Heart right ventricle (tissue), 16 donors: ENCODE measurements around the gene INPP4B. TPM values are rescaled to one million over a fixed set of nuclear protein-coding genes. Genes with fewer than 3 reads are reported as not detected.
A peak's percentile ranks its signal among the peaks of the same experiment; 100 is the strongest.

ENCODE experiments used
- ATAC-seq, 8 donors: fragments of 200-7000 bp; cut with Tn5 transposase; one replicate each; pipeline ENCODE4 v1.9.1; 2020; ENCODE audit warnings: mild to moderate bottlenecking in 8 of 8, moderate library complexity in 8 of 8, moderate number of reproducible peaks in 1 of 8
- DNase-seq, 2 donors: peaks; one replicate each; pipeline ENCODE4 v3.0.0-alpha.2; 2020
- H3K27ac ChIP-seq, 10 donors: fragments of 200-600 bp; sonication (generic) in 2 of 10; one replicate each; pipeline versions ENCODE4 v1.5.0 to v1.8.0; 2020 to 2022; ENCODE audit warnings: mild to moderate bottlenecking in 3 of 10
- H3K27me3 ChIP-seq, 7 donors: fragments of 200-600 bp; one replicate each; pipeline ENCODE4 v1.8.0; 2021 to 2022; ENCODE audit warnings: mild to moderate bottlenecking in 2 of 7
- H3K36me3 ChIP-seq, 9 donors: fragments of 200-600 bp; sonication (generic) in 1 of 9; one replicate each; pipeline versions ENCODE4 v1.5.0 to v1.8.0; 2020 to 2022; ENCODE audit warnings: mild to moderate bottlenecking in 2 of 9
- H3K4me1 ChIP-seq, 9 donors: fragments of 200-600 bp; sonication (generic) in 1 of 9; one replicate each; pipeline versions ENCODE4 v1.5.0 to v1.8.0; 2020 to 2022; ENCODE audit warnings: mild to moderate bottlenecking in 4 of 9
- H3K4me3 ChIP-seq, 10 donors: fragments of 200-600 bp; sonication (generic) in 2 of 10; one replicate each; pipeline versions ENCODE4 v1.5.0 to v1.8.0; 2020 to 2022; ENCODE audit warnings: mild to moderate bottlenecking in 7 of 10, moderate library complexity in 2 of 10
- H3K9me3 ChIP-seq, 11 donors: fragments of 200-600 bp in 10 of 11; sonication (generic) in 2 of 11; one replicate each; pipeline versions ENCODE4 v1.5.0 to v1.8.0; 2013 to 2022; ENCODE audit warnings: mild to moderate bottlenecking in 2 of 11, control low read depth in 1 of 11, moderate library complexity in 1 of 11
- CTCF ChIP-seq, 9 donors: fragments of 200-600 bp; sonication (generic) in 2 of 9; IDR thresholded peaks; one replicate each; pipeline versions ENCODE4 v1.5.0 to v1.8.0; 2021 to 2022; ENCODE audit warnings: antibody characterized with exemption in 9 of 9, mild to moderate bottlenecking in 5 of 9, moderate library complexity in 1 of 9
- WGBS, 2 donors: extraction: QIAGEN DNeasy Blood & Tissue Kit; methylation state at CpG; one replicate each; pipeline ENCODE4 v1.1.7; 2013; ENCODE audit warnings: inconsistent platforms in 1 of 2; 5-methylcytosine and 5-hydroxymethylcytosine counted together
- intact Hi-C, 10 donors: fragments of 100-400 bp; cut with DNase I; formaldehyde crosslinking; loops; one replicate each; pipeline versions ENCODE4 v1.11.1 to v1.14.2; 2022
- polyA plus RNA-seq, 2 donors: library from polyadenylated mRNA; stranded (reverse); fragments of 200-250 nt; gene quantifications; one replicate each; pipeline ENCODE4 v1.2.3, GENCODE V29; 2013
- total RNA-seq, 10 donors: library from RNA; stranded (reverse); fragmentation: NEBNext Ultra II Directional in 3 of 10; extraction: Animal tissue kit (Norgen Biotek cat#: 25700) in 3 of 10; gene quantifications; one replicate each; pipeline versions ENCODE4 v1.2.1 to v1.2.4, GENCODE V29; 2021 to 2023
- donor health status: Arrhythmogenic right ventricular cardiomyopathy.
- donor health status: ischemic (EF 13 %, LVEDD 7.1; RV severe dilation, severe dysfunction).
- donor health status: healthy with polysubstance abuse.
- donor health status: DM: no; HTN: yes; CAD: no.
- donor health status: DM: no; HTN: no; CAD: no.
- donor health status: ischemic (EF 25% LVEDD 6.9; RV normal size, moderate dysfunction).
- donor health status: ischemic (EF 25% LVEDD 5.7; RV mildly dilated, moderate dysfunction).
- donor health status: healthy.
- donor health status: DM: yes; HTN: yes; CAD: no.
- donor health status: Ischemic cardiomyopathy.
- donor health status: ischemic (EF 35%, LVEDD 5.7; RV mildly dilated, moderate dysfunction).
- donor health status: nonischemic (EF 11% LVEDD 7.7; RV severe dilation, severe dysfunction).
- donor health status: DM: yes; HTN: yes; CAD: no.
- donor health status: PGD.
- donor health status: ischemic (EF 29% LVEDD 5.4; RV normal size, mild dysfunction).
- donor health status: nonischemic (EF 23%, LVEDD 6.1; RV moderate dilation, normal function).

INPP4B gene
- total and polyA plus RNA-seq, 12 donors = 3.7 to 100.0 (median 39.1) TPM

GRCh38 chr4:142341268-142341667 is 504.8 kb downstream of the INPP4B start:
- Histone ChIP-seq H3K4me1 (peaks cover 0 to 7% (median 3%) of the 10 kb centered on the region in 9 donors), H3K4me3 (no peak overlapping the region), H3K9me3 (peaks cover 0 to 10% (median 0%) of the 10 kb centered on the region in 11 donors), H3K27me3 (no peaks in the 10 kb centered on the region), H3K27ac (no peak overlapping the region), H3K36me3 (no peaks in the 10 kb centered on the region)
- WGBS, 2 donors = 96 to 99% methylated on average over 4 of the region's 4 CpGs
- ATAC-seq (no peak), DNase-seq (no peak)
- TF ChIP-seq CTCF (IDR thresholded peaks at IDR 0.05) = no peak
- intact Hi-C loops = loop anchor here in 1 of 10 donors (10.0 kb wide), 1 partner anchor 504 kb away; the partner anchor contains the start of gene INPP4B

- intact Hi-C loops = no loop called here
- no peak for TF ChIP-seq CTCF (IDR thresholded peaks at IDR 0.05)
- H3K27me3 ChIP-seq = no peaks in the 10 kb centered on the region
- no peak overlapping the region for H3K27ac ChIP-seq
- peaks cover 0 to 8% (median 0%) of the 10 kb centered on the region in 9 donors for H3K4me1 ChIP-seq
- no peaks in the 10 kb centered on the region for H3K36me3 ChIP-seq
- ATAC-seq (no peak), DNase-seq (no peak)
- H3K9me3 ChIP-seq = peaks cover 0 to 22% (median 3%) of the 10 kb centered on the region in 11 donors
- no peak overlapping the region for H3K4me3 ChIP-seq
- 96 to 97% methylated on average over 1 of the region's 1 CpG for WGBS, 2 donors
These were observed 507.0 kb downstream of the INPP4B start for GRCh38 chr4:142339053-142339452.

GRCh38 chr4:142336251-142336934 is 509.7 kb downstream of the INPP4B start:
- no peak for DNase-seq

GRCh38 chr4:142334931-142335330 is 511.2 kb downstream of the INPP4B start:
- intact Hi-C loops = loop anchor here in 1 of 10 donors (1.0 kb wide), 1 partner anchor 67 kb away; no protein-coding TSS in a partner anchor
- Histone ChIP-seq H3K4me3 (no peak overlapping the region), H3K4me1 (peaks cover 0 to 41% (median 19%) of the 10 kb centered on the region in 9 donors), H3K27me3 (no peaks in the 10 kb centered on the region), H3K27ac (peak overlapping the region in 5 of 10 donors; percentile 1 to 50 (median 30)), H3K36me3 (no peaks in the 10 kb centered on the region), H3K9me3 (peaks cover 0 to 16% (median 3%) of the 10 kb centered on the region in 11 donors)
- TF ChIP-seq CTCF (IDR thresholded peaks at IDR 0.05) = no peak
- DNase-seq (no peak), ATAC-seq (peak in 2 of 8 donors; percentile 41 to 45)

More at GRCh38 chr4:142336251-142336934, 509.7 kb downstream of the INPP4B start:
- Histone ChIP-seq H3K27me3 (no peaks in the 10 kb centered on the region), H3K36me3 (no peaks in the 10 kb centered on the region), H3K27ac (peak overlapping the region in 4 of 10 donors; percentile 10 to 50 (median 14)), H3K4me1 (peaks cover 0 to 26% (median 12%) of the 10 kb centered on the region in 9 donors), H3K4me3 (no peak overlapping the region), H3K9me3 (peaks cover 0 to 16% (median 3%) of the 10 kb centered on the region in 11 donors)
- WGBS, 2 donors = 97% methylated on average over 12 of the region's 12 CpGs
- intact Hi-C loops = no loop called here
- ATAC-seq = peak in 1 of 8 donors; percentile 23
- TF ChIP-seq CTCF (IDR thresholded peaks at IDR 0.05) = no peak
